Hepatocyte (in vitro differentiated cells): Measurements from ENCODE around the gene SCAF4.

Experiments
- EZH2 ChIP-seq: fragments of 200-600 bp; sonication (generic); IDR thresholded peaks from 2 replicates; pipeline ENCODE4 v1.6.1; 2016; ENCODE audit warnings: antibody characterized with exemption, mild to moderate bottlenecking, borderline replicate concordance
- EZH2phosphoT487 ChIP-seq: fragments of 200-600 bp; sonication (generic); IDR thresholded peaks from one replicate; pipeline ENCODE4 v1.6.1; 2018; ENCODE audit warnings: antibody characterized with exemption, mild to moderate bottlenecking, low read depth, moderate library complexity; ENCODE audit not compliant: unreplicated experiment, severe bottlenecking
- TF ChIP-seq, protein P1 (sequence below): fragments of 200-600 bp; sonication (generic); IDR thresholded peaks from 2 replicates; pipeline ENCODE4 v1.5.1; 2016; ENCODE audit warnings: antibody characterized with exemption, mild to moderate bottlenecking; ENCODE audit not compliant: poor library complexity

DNA sequence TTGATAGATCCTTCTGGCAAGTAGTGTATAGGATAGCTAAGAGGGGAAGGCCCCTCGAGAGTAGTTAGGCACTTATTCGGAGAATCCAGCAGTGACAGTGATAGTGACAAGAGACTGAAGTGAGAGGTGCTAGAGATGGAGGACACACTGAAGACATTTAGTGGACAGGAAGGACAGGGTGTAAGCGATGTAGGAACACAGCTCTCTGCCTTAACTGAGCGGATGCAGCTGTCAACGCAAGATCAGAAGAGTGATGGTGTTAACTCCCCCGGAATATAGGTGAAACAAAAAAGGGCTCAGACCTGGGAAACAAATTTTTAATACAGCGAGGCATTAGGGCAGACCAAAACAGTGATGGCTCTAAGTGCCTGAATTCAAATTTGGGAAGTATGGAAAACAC lies 56.6 kb downstream of the SCAF4 start:
- TF ChIP-seq, protein P1, sequence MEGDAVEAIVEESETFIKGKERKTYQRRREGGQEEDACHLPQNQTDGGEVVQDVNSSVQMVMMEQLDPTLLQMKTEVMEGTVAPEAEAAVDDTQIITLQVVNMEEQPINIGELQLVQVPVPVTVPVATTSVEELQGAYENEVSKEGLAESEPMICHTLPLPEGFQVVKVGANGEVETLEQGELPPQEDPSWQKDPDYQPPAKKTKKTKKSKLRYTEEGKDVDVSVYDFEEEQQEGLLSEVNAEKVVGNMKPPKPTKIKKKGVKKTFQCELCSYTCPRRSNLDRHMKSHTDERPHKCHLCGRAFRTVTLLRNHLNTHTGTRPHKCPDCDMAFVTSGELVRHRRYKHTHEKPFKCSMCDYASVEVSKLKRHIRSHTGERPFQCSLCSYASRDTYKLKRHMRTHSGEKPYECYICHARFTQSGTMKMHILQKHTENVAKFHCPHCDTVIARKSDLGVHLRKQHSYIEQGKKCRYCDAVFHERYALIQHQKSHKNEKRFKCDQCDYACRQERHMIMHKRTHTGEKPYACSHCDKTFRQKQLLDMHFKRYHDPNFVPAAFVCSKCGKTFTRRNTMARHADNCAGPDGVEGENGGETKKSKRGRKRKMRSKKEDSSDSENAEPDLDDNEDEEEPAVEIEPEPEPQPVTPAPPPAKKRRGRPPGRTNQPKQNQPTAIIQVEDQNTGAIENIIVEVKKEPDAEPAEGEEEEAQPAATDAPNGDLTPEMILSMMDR, result no peak
- TF ChIP-seq EZH2, result no peak
- TF ChIP-seq EZH2phosphoT487, result no peak
